NT2/D1 (cell line): ENCODE measurements around the gene UBA52.

Experiments
- YY1 ChIP-seq: IDR thresholded peaks from 2 replicates; pipeline ENCODE4 v1.6.1; 2011; ENCODE audit not compliant: insufficient read length, insufficient read depth
- ZNF274 ChIP-seq: IDR thresholded peaks from 2 replicates; pipeline ENCODE4 v1.6.1; 2011; ENCODE audit warnings: mild to moderate bottlenecking, low read depth, low read length

DNA sequence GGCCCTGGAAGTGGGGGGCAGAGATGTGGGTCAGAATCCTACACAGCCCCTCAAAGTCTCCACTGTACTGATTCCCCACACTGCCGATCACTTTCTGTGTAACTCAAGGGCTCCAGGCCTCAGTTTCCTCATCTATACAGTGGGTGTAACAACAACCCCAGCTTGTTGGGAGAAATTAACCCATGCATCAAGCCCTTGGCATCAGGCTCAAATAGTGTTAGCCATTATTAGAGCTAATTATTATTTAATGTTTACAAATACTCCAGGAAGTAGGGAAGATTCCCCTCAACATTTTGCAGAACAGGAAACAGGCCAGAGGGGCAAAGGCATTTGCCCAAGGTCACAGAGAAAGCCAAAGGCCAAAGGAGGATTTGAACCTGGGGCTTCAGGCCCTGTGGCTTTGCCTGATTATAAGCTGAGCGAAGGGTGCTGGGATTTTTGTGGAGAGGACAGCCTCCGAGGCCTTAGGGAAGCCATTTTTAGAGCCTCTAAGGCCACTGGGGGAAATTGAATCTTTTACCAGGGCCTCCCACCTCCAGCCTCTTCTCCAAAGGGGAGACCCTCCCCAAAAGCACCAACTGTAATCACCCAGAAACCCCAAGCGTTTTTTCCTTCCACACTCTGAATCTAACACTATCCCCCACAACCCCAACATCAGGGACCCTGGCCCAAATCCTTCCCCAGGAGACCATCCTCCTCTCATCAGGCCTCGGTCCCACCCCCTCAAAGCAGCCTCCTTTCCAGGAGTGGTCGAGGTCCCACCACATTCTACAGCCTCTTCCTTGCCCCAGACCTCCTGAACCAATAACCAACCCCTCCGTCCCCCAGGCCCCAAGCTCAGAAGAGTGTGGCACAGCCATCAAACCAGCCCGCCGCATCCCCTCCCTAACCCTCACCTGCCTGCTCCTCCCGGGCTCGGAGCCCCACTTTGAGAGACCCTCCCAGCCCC, 29.4 kb upstream of the UBA52 start:
- TF ChIP-seq YY1, result no peak
- TF ChIP-seq ZNF274, result no peak
